Measurements from ENCODE around the gene ME3.

Gene ME3

DNA sequence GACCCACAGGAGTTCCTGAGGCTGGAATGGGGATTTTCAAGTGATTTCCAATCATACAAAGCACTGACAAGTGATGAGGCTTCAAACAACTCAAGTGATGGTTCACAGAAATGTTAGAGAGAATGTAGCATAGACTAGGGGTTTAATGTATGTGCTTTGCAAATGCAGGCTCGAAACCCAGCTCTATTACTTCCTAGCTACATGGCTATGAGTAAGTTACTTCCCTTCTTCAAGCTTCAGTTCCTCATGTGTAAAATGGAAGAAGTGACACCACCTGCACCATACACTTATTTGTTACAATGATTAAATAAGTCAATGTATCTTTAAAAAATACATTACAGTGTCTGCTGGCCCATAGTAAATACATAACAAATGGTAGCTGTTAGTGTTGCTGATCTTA lies 158.0 kb downstream of the ME3 start:
- DNase-seq (ENCODE audit: low read depth in 3 of 3) = no peak

DNA sequence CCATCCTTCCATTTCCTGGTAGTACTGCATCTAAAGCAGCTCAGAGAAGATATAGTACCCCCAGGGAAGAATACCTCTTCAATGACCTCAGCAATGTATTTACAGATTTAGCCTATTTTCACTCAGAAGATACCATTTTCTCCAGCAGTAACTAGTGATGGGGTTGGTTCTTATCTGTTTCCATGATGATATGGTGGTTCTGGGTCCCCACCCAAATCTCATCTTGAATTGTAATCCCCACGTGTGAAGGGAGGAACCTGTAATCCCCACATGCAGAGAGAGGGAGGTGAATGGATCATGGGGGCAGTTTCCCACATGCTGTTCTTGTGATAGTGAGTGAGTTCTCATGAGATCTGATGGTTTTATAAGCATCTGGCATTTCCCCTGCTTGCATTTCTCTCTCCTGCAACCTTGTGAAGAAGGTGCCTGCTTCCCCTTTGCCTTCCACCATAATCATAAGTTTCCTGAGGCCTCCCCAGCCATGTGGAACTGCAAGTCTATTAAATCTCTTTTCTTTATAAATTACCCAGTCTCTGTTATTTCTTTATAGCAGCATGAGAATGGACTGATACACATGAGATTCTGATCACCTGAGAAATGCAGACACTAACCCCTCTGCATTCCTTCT lies 158.6 kb downstream of the ME3 start:
- DNase-seq (ENCODE audit: low read depth in 3 of 3) = no peak

- no peak for DNase-seq (ENCODE audit: low read depth in 3 of 3)
Observed at GRCh38 chr11:86513138-86513537, 159.3 kb downstream of the ME3 start.

DNA sequence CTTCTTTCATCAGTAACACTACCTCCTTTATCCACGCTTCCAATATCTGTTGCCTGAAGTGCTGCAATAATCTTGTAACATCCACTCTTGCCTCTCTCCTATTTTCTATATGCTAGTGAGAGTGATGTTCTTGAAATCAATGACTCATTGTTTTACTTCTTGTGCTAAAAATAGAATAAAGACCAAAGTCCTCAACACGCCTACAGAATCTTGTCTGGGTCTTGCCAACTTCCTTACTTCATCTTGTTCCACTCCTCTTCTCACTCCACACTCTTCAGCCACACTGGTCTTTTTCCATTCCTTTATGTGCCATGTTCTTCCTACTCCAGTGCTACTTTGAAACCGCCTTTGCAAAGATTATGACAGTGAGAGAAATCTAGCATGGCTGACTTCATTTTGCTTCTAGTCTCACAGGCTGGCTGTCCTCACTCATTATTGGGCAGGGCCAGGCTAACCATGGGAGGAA lies 161.3 kb downstream of the ME3 start:
- DNase-seq (ENCODE audit: low read depth in 3 of 3) = no peak

- no peak for DNase-seq (ENCODE audit: low read depth in 3 of 3)
Observed at GRCh38 chr11:86510674-86511073, 161.7 kb downstream of the ME3 start.

DNA sequence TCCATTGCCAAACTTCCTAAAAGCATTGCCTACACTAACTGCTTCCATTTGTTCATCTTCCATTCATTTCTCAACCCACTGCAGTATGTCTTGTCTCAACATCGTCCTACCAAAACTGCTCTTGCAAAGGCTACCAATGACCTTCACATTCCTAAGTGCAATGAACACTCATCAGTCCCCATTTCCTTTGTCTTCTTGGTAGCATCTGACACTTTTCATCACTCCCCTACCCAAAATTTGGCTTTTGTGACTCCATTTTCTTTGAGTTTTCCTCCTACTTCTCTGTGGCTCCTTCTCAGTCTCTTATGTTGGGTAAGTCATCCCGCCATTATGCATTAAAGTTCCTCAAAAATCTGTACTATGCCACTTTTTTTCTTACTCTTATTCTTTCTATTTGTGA lies 162.3 kb downstream of the ME3 start:
- DNase-seq (ENCODE audit: low read depth in 3 of 3) = no peak

- DNase-seq (ENCODE audit: low read depth in 3 of 3) = no peak
Observed at GRCh38 chr11:86509588-86509974, 162.8 kb downstream of the ME3 start.

GRCh38 chr11:86508604-86509587 lies 163.5 kb downstream of the ME3 start:
- DNase-seq (ENCODE audit: low read depth in 3 of 3) = no peak

DNA sequence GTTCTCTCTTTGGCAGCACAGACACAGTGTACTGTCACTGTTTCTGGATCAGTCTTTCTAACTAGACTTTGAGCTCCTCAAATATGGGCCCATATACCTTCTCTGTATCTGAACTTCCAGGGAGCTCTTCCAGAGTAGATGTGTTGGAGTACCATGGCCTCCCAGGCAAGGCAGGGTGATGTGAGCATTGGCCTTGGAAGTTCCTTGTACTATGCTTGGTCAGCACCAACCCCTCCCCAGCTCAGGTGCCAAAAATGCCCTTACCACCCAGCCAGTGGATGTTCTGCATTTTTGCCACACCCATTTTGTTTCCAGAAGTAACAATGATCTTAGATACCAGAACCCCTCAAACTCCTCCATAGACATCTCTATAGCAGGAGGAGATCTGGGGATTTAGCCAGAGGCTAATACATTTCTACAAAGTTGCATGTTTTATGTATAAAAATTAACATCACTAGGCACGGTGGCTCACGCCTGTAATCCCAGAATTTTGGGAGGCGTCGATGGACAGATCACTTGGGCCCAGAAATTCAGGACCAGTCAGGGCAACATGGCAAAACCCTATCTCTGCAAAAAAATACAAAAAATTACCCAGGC lies 165.1 kb downstream of the ME3 start:
- no peak for DNase-seq (ENCODE audit: low read depth in 3 of 3)

GRCh38 chr11:86506235-86506634 lies 166.2 kb downstream of the ME3 start:
- no peak for DNase-seq (ENCODE audit: low read depth in 3 of 3)

DNA sequence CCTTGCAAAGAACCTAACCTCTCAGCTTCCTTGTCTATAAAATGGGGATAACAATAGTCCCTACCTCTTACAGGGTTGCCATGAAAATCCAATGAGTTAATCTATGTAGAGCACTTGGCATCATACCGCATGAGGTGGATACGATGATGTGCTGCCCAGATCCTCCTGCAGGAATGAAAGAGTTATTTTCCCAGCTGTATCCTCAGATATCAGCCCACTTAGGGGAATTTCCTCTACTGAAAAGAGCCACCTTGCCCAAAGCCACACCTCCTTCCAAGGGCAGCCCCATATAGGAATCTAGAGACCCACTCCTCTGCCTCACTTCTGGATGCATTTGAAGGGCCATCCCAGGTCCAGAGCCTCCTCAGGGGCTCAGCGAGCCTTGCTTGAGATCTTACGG lies 169.3 kb downstream of the ME3 start:
- DNase-seq (ENCODE audit: low read depth in 3 of 3) = no peak

DNA sequence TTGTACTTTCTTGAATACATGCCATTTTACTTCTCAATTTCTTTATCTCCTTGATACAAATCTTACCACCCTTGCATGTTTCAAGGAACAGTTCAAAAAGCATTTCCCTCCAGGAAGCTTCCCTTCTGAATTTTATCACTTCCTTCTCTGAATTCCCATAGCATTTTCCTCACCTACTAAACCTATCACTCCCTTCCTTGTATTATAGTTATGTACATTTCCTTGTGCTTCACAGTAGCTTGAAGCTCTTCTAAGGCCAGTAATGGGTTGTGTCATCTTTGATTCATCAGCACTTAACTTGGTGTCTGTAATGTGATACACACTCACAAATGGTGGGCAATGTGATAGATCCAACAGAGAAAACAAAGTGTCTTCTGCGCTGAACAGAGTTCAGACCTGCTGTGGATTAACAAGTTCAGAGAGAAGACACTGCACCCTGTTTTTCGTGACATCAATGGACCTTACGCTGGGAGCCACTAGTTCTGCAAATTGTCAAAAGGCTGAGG lies 170.2 kb downstream of the ME3 start:
- no peak for DNase-seq (ENCODE audit: low read depth in 3 of 3)

GRCh38 chr11:86500500-86501140 lies 171.8 kb downstream of the ME3 start:
- DNase-seq (ENCODE audit: low read depth in 3 of 3) = no peak

DNA sequence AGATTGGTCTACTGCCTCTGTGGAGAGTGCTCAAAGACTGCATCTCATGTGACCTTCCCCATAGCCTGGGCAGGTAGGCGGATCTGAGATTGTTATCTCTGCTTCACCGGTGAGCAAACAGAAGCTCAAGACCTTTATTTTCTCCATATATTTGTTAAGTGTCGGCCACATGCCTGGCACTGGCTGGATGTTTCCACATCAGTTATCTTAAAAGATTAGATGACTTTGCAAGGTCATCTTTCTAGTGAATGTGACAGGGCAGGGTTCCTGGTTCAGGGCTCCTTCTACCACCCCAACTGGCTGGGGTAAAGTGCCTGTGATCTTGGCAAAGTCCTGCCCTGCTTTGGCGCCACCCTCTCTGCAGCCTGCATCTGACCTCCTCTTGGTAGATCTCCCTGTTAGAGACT lies 172.7 kb downstream of the ME3 start:
- no peak for DNase-seq (ENCODE audit: low read depth in 3 of 3)

DNA sequence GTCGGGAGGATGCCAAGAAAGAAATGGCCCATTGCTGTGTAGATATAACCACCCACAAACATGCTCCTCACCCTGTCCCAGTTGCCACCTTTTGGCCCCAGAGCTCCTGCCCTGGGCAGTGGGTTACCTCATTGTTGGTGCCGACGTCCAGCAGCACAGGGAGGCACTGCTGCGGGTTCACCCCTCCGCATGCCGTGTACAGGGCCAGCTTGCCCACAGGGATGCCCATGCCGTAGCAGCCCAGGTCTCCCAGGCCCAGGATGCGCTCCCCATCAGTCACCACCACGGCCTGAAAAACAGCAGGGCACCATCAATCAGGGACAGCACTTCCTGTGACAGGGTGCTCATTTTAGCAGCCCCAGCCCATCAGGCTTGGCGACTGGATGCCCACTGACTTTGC lies 174.6 kb downstream of the ME3 start:
- DNase-seq (ENCODE audit: low read depth in 3 of 3) = no peak

- DNase-seq (ENCODE audit: low read depth in 3 of 3) = no peak
Observed at GRCh38 chr11:86497310-86497709, 175.1 kb downstream of the ME3 start.

DNA sequence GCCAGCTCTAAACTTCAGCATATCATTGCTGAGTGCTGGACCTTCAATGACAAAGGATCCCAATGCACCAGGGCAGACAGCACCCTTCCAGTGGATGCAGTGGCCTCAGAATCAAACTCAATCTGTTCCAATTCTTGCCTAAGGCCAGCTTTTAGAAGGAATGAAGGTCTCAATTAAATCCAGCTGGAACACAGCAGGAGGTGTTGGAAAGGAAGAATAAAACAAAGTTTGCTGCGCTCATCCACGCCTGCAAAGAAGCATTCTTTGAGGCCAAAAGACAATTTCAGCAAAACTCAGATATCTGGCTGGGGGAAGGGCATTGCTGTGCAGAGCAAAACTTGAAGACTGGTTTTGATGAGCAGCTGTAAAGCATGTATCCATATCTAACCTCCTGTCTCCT lies 177.1 kb downstream of the ME3 start:
- DNase-seq (ENCODE audit: low read depth in 3 of 3) = no peak

GRCh38 chr11:86492370-86493010 lies 179.9 kb downstream of the ME3 start:
- DNase-seq (ENCODE audit: low read depth in 3 of 3) = no peak

GRCh38 chr11:86491027-86491426 lies 181.4 kb downstream of the ME3 start:
- no peak for DNase-seq (ENCODE audit: low read depth in 3 of 3)

- DNase-seq (ENCODE audit: low read depth in 3 of 3) = no peak
Observed at GRCh38 chr11:86490582-86490981, 181.8 kb downstream of the ME3 start.

- no peak for DNase-seq (ENCODE audit: low read depth in 3 of 3)
Observed at GRCh38 chr11:86489442-86489841, 183.0 kb downstream of the ME3 start.

DNA sequence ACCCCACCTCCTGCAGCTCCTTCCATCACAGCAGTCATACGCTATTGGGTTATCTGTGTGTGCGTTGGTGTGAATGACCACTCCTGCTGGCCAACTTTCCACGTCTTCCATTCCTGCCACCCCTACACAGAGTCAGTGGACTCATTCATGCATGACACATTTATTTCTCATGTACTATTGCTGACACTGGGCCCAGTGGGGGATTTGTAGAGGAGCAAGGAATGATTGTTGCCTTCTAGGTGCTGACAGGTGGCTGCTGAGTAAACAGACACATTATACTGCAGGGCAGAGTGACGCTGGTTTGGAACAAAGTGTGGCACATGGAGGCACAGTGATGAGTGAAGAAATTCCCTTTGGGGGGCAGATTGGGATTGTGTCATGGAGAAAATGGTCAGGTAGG lies 183.9 kb downstream of the ME3 start:
- DNase-seq (ENCODE audit: low read depth in 3 of 3) = no peak

Data from stimulated activated CD4-positive, alpha-beta T cell treated with anti-CD3 and anti-CD28 coated beads, TNF-alpha, amount 100 ng/mL, for 4 hours (primary cell).